Heart right ventricle (tissue), 16 donors: ENCODE data around the gene NF1. TPM values are rescaled to one million over a fixed set of nuclear protein-coding genes. Genes with fewer than 3 reads are reported as not detected.

Experiments
- ATAC-seq, 8 donors: fragments of 200-7000 bp; cut with Tn5 transposase; one replicate each; pipeline ENCODE4 v1.9.1; 2020; ENCODE audit warnings: mild to moderate bottlenecking in 8 of 8, moderate library complexity in 8 of 8, moderate number of reproducible peaks in 1 of 8
- DNase-seq, 2 donors: peaks; one replicate each; pipeline ENCODE4 v3.0.0-alpha.2; 2020
- H3K27ac ChIP-seq, 10 donors: fragments of 200-600 bp; sonication (generic) in 2 of 10; one replicate each; pipeline versions ENCODE4 v1.5.0 to v1.8.0; 2020 to 2022; ENCODE audit warnings: mild to moderate bottlenecking in 3 of 10
- H3K27me3 ChIP-seq, 7 donors: fragments of 200-600 bp; one replicate each; pipeline ENCODE4 v1.8.0; 2021 to 2022; ENCODE audit warnings: mild to moderate bottlenecking in 2 of 7
- H3K36me3 ChIP-seq, 9 donors: fragments of 200-600 bp; sonication (generic) in 1 of 9; one replicate each; pipeline versions ENCODE4 v1.5.0 to v1.8.0; 2020 to 2022; ENCODE audit warnings: mild to moderate bottlenecking in 2 of 9
- H3K4me1 ChIP-seq, 9 donors: fragments of 200-600 bp; sonication (generic) in 1 of 9; one replicate each; pipeline versions ENCODE4 v1.5.0 to v1.8.0; 2020 to 2022; ENCODE audit warnings: mild to moderate bottlenecking in 4 of 9
- H3K4me3 ChIP-seq, 10 donors: fragments of 200-600 bp; sonication (generic) in 2 of 10; one replicate each; pipeline versions ENCODE4 v1.5.0 to v1.8.0; 2020 to 2022; ENCODE audit warnings: mild to moderate bottlenecking in 7 of 10, moderate library complexity in 2 of 10
- H3K9me3 ChIP-seq, 11 donors: fragments of 200-600 bp in 10 of 11; sonication (generic) in 2 of 11; one replicate each; pipeline versions ENCODE4 v1.5.0 to v1.8.0; 2013 to 2022; ENCODE audit warnings: mild to moderate bottlenecking in 2 of 11, control low read depth in 1 of 11, moderate library complexity in 1 of 11
- CTCF ChIP-seq, 9 donors: fragments of 200-600 bp; sonication (generic) in 2 of 9; IDR thresholded peaks; one replicate each; pipeline versions ENCODE4 v1.5.0 to v1.8.0; 2021 to 2022; ENCODE audit warnings: antibody characterized with exemption in 9 of 9, mild to moderate bottlenecking in 5 of 9, moderate library complexity in 1 of 9
- WGBS, 2 donors: extraction: QIAGEN DNeasy Blood & Tissue Kit; methylation state at CpG; one replicate each; pipeline ENCODE4 v1.1.7; 2013; ENCODE audit warnings: inconsistent platforms in 1 of 2; 5-methylcytosine and 5-hydroxymethylcytosine counted together
- intact Hi-C, 10 donors: fragments of 100-400 bp; cut with DNase I; formaldehyde crosslinking; loops; one replicate each; pipeline versions ENCODE4 v1.11.1 to v1.14.2; 2022
- polyA plus RNA-seq, 2 donors: library from polyadenylated mRNA; stranded (reverse); fragments of 200-250 nt; gene quantifications; one replicate each; pipeline ENCODE4 v1.2.3, GENCODE V29; 2013
- total RNA-seq, 10 donors: library from RNA; stranded (reverse); fragmentation: NEBNext Ultra II Directional in 3 of 10; extraction: Animal tissue kit (Norgen Biotek cat#: 25700) in 3 of 10; gene quantifications; one replicate each; pipeline versions ENCODE4 v1.2.1 to v1.2.4, GENCODE V29; 2021 to 2023
- donor health status: Arrhythmogenic right ventricular cardiomyopathy.
- donor health status: ischemic (EF 13 %, LVEDD 7.1; RV severe dilation, severe dysfunction).
- donor health status: healthy with polysubstance abuse.
- donor health status: DM: no; HTN: yes; CAD: no.
- donor health status: DM: no; HTN: no; CAD: no.
- donor health status: ischemic (EF 25% LVEDD 6.9; RV normal size, moderate dysfunction).
- donor health status: ischemic (EF 25% LVEDD 5.7; RV mildly dilated, moderate dysfunction).
- donor health status: healthy.
- donor health status: DM: yes; HTN: yes; CAD: no.
- donor health status: Ischemic cardiomyopathy.
- donor health status: ischemic (EF 35%, LVEDD 5.7; RV mildly dilated, moderate dysfunction).
- donor health status: nonischemic (EF 11% LVEDD 7.7; RV severe dilation, severe dysfunction).
- donor health status: DM: yes; HTN: yes; CAD: no.
- donor health status: PGD.
- donor health status: ischemic (EF 29% LVEDD 5.4; RV normal size, mild dysfunction).
- donor health status: nonischemic (EF 23%, LVEDD 6.1; RV moderate dilation, normal function).

The NF1 gene
- total and polyA plus RNA-seq, 12 donors, result 4.2 to 71.0 (median 54.6) TPM

- Histone ChIP-seq H3K4me1 (peaks cover 0 to 2% (median 0%) of the 10 kb centered on the region in 9 donors), H3K4me3 (no peak overlapping the region), H3K27ac (no peak overlapping the region), H3K9me3 (no peaks in the 10 kb centered on the region), H3K36me3 (peaks cover 0 to 100% (median 47%) of the 10 kb centered on the region in 9 donors), H3K27me3 (no peaks in the 10 kb centered on the region)
- intact Hi-C loops, result no loop called here
- no peak for TF ChIP-seq CTCF (IDR thresholded peaks at IDR 0.05)
- ATAC-seq, result no peak
- no peak for DNase-seq
Observed at GRCh38 chr17:31231852-31232251, 137.1 kb downstream of the NF1 start.

GRCh38 chr17:31235110-31235509 lies 140.3 kb downstream of the NF1 start:
- Histone ChIP-seq H3K27me3 (no peaks in the 10 kb centered on the region), H3K4me3 (no peak overlapping the region), H3K4me1 (peaks cover 0 to 12% (median 0%) of the 10 kb centered on the region in 9 donors), H3K9me3 (no peaks in the 10 kb centered on the region), H3K36me3 (peaks cover 0 to 95% (median 40%) of the 10 kb centered on the region in 9 donors), H3K27ac (no peak overlapping the region)
- TF ChIP-seq CTCF (IDR thresholded peaks at IDR 0.05), result no peak
- 94 to 95% methylated on average over 4 of the region's 4 CpGs for WGBS, 2 donors
- ATAC-seq (no peak), DNase-seq (no peak)
- intact Hi-C loops, result no loop called here

DNA sequence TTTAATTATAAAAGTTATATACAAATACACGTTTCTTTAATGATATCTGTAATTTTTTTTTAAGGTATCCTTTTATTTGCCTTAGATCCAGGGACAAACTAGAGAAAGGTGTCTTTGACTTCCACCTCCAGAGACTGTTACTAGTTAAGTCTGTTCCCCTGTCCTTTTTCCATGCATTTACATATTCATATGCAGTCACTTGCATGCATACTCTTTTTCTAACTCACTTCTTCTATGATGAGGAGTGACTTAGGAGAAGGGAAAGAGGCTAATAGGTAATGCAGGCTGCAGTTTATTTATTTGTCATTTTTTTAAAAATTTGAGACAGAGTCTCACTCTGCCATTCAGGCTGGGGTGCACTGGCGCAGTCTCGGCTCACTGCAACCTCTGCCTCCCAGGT lies 141.4 kb downstream of the NF1 start:
- no peaks in the 10 kb centered on the region for H3K27me3 ChIP-seq
- ATAC-seq (no peak), DNase-seq (no peak)
- peaks cover 0 to 12% (median 0%) of the 10 kb centered on the region in 9 donors for H3K4me1 ChIP-seq
- H3K36me3 ChIP-seq, result peaks cover 0 to 96% (median 45%) of the 10 kb centered on the region in 9 donors
- no peak overlapping the region for H3K4me3 ChIP-seq
- WGBS, 2 donors, result 94 to 97% methylated on average over 3 of the region's 3 CpGs
- intact Hi-C loops, result no loop called here
- H3K27ac ChIP-seq, result no peak overlapping the region
- TF ChIP-seq CTCF (IDR thresholded peaks at IDR 0.05), result no peak
- H3K9me3 ChIP-seq, result peaks cover 0 to 4% (median 0%) of the 10 kb centered on the region in 11 donors

DNA sequence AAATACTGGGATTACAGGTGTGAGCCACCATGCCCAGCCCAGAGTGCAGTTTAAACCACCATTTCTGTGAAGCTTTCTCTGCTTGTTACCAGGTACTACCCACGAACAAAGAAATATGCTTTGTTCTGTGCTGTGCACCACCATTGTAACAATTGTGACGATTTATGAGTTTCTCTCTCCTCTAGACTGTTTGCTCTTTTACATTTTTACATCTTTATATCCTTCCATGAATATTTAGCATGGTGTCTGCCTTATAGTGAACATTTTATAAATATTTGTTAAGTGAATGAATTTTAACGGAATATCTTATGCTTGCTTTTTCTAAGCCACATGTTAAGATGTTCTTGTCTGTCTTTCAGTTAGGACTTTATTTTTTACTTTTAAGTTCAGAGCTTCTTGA lies 141.9 kb downstream of the NF1 start:
- no peak overlapping the region for H3K27ac ChIP-seq
- H3K36me3 ChIP-seq, result peaks cover 0 to 96% (median 47%) of the 10 kb centered on the region in 9 donors
- no peak for ATAC-seq
- H3K9me3 ChIP-seq, result peaks cover 0 to 7% (median 0%) of the 10 kb centered on the region in 11 donors
- H3K4me3 ChIP-seq, result no peak overlapping the region
- H3K4me1 ChIP-seq, result peaks cover 0 to 12% (median 0%) of the 10 kb centered on the region in 9 donors
- WGBS, 2 donors, result 94 to 96% methylated on average over 3 of the region's 3 CpGs
- H3K27me3 ChIP-seq, result no peaks in the 10 kb centered on the region
- DNase-seq, result no peak
- intact Hi-C loops, result no loop called here
- TF ChIP-seq CTCF (IDR thresholded peaks at IDR 0.05), result no peak
